Lower lobe of right lung (tissue), 2 donors: ENCODE measurements around the gene KRTAP2-2. TPM values are rescaled to one million over a fixed set of nuclear protein-coding genes. Genes with fewer than 3 reads are reported as not detected.

Source experiments
- ATAC-seq, 2 donors: fragments of 200-7000 bp; cut with Tn5 transposase; one replicate each; pipeline ENCODE4 v1.9.1; 2020 to 2022; ENCODE audit warnings: mild to moderate bottlenecking in 2 of 2, moderate library complexity in 2 of 2
- DNase-seq: peaks from one replicate; pipeline ENCODE4 v3.0.0-alpha.2; 2020
- H3K27ac ChIP-seq: fragments of 200-600 bp; one replicate; pipeline ENCODE4 v1.8.0; 2022
- H3K27me3 ChIP-seq: fragments of 200-600 bp; one replicate; pipeline ENCODE4 v1.8.0; 2022; ENCODE audit warnings: low read depth
- H3K36me3 ChIP-seq: fragments of 200-600 bp; one replicate; pipeline ENCODE4 v1.8.0; 2022; ENCODE audit warnings: mild to moderate bottlenecking
- H3K4me1 ChIP-seq: fragments of 200-600 bp; one replicate; pipeline ENCODE4 v1.8.0; 2022
- H3K4me3 ChIP-seq: fragments of 200-600 bp; one replicate; pipeline ENCODE4 v1.8.0; 2022; ENCODE audit warnings: mild to moderate bottlenecking
- H3K9me3 ChIP-seq: fragments of 200-600 bp; one replicate; pipeline ENCODE4 v1.8.0; 2022
- CTCF ChIP-seq: fragments of 200-600 bp; IDR thresholded peaks from one replicate; pipeline ENCODE4 v1.8.0; 2022; ENCODE audit warnings: antibody characterized with exemption, mild to moderate bottlenecking
- intact Hi-C: fragments of 100-400 bp; cut with DNase I; formaldehyde crosslinking; loops from one replicate; pipeline ENCODE4 v1.11.0; 2022
- total RNA-seq: library from RNA; stranded (reverse); fragmentation: NEBNext Ultra II Directional; extraction: Animal tissue kit (Norgen Biotek cat#: 25700); gene quantifications from one replicate; pipeline ENCODE4 v1.2.1, GENCODE V29; 2021
- donor health status: DM: no; HTN: yes; CAD: no; lungs with severe emphysema.

KRTAP2-2 gene
- total RNA-seq, 1 donor from 2014 or later = not detected

GRCh38 chr17:41009936-41010335 lies 45.1 kb downstream of the KRTAP2-2 start:
- intact Hi-C loops = no loop called here
- no peak for TF ChIP-seq CTCF
- Histone ChIP-seq H3K27me3 (no peaks in the 10 kb centered on the region), H3K27ac (no peak overlapping the region), H3K4me1 (no peaks in the 10 kb centered on the region), H3K4me3 (no peak overlapping the region), H3K9me3 (no peaks in the 10 kb centered on the region), H3K36me3 (no peaks in the 10 kb centered on the region)
- DNase-seq = no peak
- ATAC-seq = no peak

GRCh38 chr17:41009301-41009760 lies 45.7 kb downstream of the KRTAP2-2 start:
- H3K4me3 ChIP-seq = no peak overlapping the region
- no peaks in the 10 kb centered on the region for H3K9me3 ChIP-seq
- H3K36me3 ChIP-seq = no peaks in the 10 kb centered on the region
- H3K27ac ChIP-seq = no peak overlapping the region
- no peak for TF ChIP-seq CTCF
- ATAC-seq (peak; percentile 59 to 91), DNase-seq (no peak)
- intact Hi-C loops = no loop called here
- no peaks in the 10 kb centered on the region for H3K27me3 ChIP-seq
- no peaks in the 10 kb centered on the region for H3K4me1 ChIP-seq

GRCh38 chr17:41008811-41009210 lies 46.2 kb downstream of the KRTAP2-2 start, which contains the start of gene KRTAP3-1:
KRTAP3-1 (minus strand) TSS chr17:41009128; CDS start chr17:41009074, 54 bp downstream.
- Histone ChIP-seq H3K9me3 (no peaks in the 10 kb centered on the region), H3K4me1 (no peaks in the 10 kb centered on the region), H3K27me3 (no peaks in the 10 kb centered on the region), H3K4me3 (no peak within 1 kb of the TSS), H3K36me3 (no peaks in the 10 kb centered on the region), H3K27ac (no peak within 1 kb of the TSS)
- no peak for TF ChIP-seq CTCF
- DNase-seq = no peak
- intact Hi-C loops = no loop called here
- peak in 1 of 2 donors; percentile 40 for ATAC-seq

Other genes with a start within 250 kb of the KRTAP2-2 start
- gene KRT10, start 232.6 kb downstream of the KRTAP2-2 start, total RNA-seq = 31.7 TPM
- gene KRT12, start 188.0 kb downstream of the KRTAP2-2 start, total RNA-seq = not detected
- gene KRT20, start 170.0 kb downstream of the KRTAP2-2 start, total RNA-seq = not detected
- 1.9 TPM for gene KRT23, start 117.6 kb downstream of the KRTAP2-2 start, total RNA-seq
- 0.59 TPM for gene KRT39, start 88.3 kb downstream of the KRTAP2-2 start, total RNA-seq
- 0.27 TPM for gene KRT40, start 70.9 kb downstream of the KRTAP2-2 start, total RNA-seq
- not detected for gene KRTAP3-3, start 61.1 kb downstream of the KRTAP2-2 start, total RNA-seq
- not detected for gene KRTAP3-2, start 55.3 kb downstream of the KRTAP2-2 start, total RNA-seq
- gene KRTAP3-1, start 46.1 kb downstream of the KRTAP2-2 start, total RNA-seq = not detected
- not detected for gene KRTAP1-5, start 28.0 kb downstream of the KRTAP2-2 start, total RNA-seq
- not detected for gene KRTAP1-4, start 25.0 kb downstream of the KRTAP2-2 start, total RNA-seq
- gene KRTAP1-3, start 20.4 kb downstream of the KRTAP2-2 start, total RNA-seq = not detected
- not detected for gene KRTAP1-1, start 13.8 kb downstream of the KRTAP2-2 start, total RNA-seq
- gene KRTAP2-1, start 7.9 kb downstream of the KRTAP2-2 start, total RNA-seq = not detected
- gene KRTAP2-3, start 4.9 kb upstream of the KRTAP2-2 start, total RNA-seq = not detected
- not detected for gene KRTAP2-4, start 10.6 kb upstream of the KRTAP2-2 start, total RNA-seq
- gene KRTAP4-7, start 28.9 kb upstream of the KRTAP2-2 start, total RNA-seq = not detected
- gene KRTAP4-8, start 42.9 kb upstream of the KRTAP2-2 start, total RNA-seq = not detected
- gene KRTAP4-16, start 47.0 kb upstream of the KRTAP2-2 start, total RNA-seq = not detected
- not detected for gene KRTAP4-9, start 50.2 kb upstream of the KRTAP2-2 start, total RNA-seq
- gene KRTAP4-11, start 63.1 kb upstream of the KRTAP2-2 start, total RNA-seq = not detected
- not detected for gene KRTAP4-12, start 69.0 kb upstream of the KRTAP2-2 start, total RNA-seq
- gene KRTAP4-6, start 85.3 kb upstream of the KRTAP2-2 start, total RNA-seq = not detected
- gene KRTAP4-5, start 94.6 kb upstream of the KRTAP2-2 start, total RNA-seq = not detected
- not detected for gene KRTAP4-4, start 105.5 kb upstream of the KRTAP2-2 start, total RNA-seq
- not detected for gene KRTAP4-3, start 113.0 kb upstream of the KRTAP2-2 start, total RNA-seq
- not detected for gene KRTAP4-2, start 123.0 kb upstream of the KRTAP2-2 start, total RNA-seq
- not detected for gene KRTAP4-1, start 129.7 kb upstream of the KRTAP2-2 start, total RNA-seq
- gene KRTAP9-1, start 134.7 kb upstream of the KRTAP2-2 start, total RNA-seq = not detected
- gene KRTAP9-2, start 171.4 kb upstream of the KRTAP2-2 start, total RNA-seq = not detected
- not detected for gene KRTAP9-3, start 177.2 kb upstream of the KRTAP2-2 start, total RNA-seq
- gene KRTAP9-8, start 182.8 kb upstream of the KRTAP2-2 start, total RNA-seq = not detected
- gene KRTAP9-4, start 194.5 kb upstream of the KRTAP2-2 start, total RNA-seq = not detected
- gene KRTAP9-9, start 200.2 kb upstream of the KRTAP2-2 start, total RNA-seq = not detected
- not detected for gene KRTAP9-6, start 210.1 kb upstream of the KRTAP2-2 start, total RNA-seq
- gene KRTAP9-7, start 220.5 kb upstream of the KRTAP2-2 start, total RNA-seq = not detected
- gene KRTAP29-1, start 247.6 kb upstream of the KRTAP2-2 start, total RNA-seq = not detected